ENCODE measurements around the gene ALMS1.

ALMS1 gene

GRCh38 chr2:73561422-73561821 is 175.8 kb downstream of the ALMS1 start:
- Histone ChIP-seq H3K4me3 (ENCODE audit: low read depth in 1 of 2, low read length in 2 of 2) (no peak overlapping the region), H3K9ac (ENCODE audit: low read depth, low read length) (no peak overlapping the region), H3K79me2 (ENCODE audit: insufficient read depth, low read length) (no peaks in the 10 kb centered on the region), H3K36me3 (ENCODE audit: insufficient read depth, low read length) (peaks cover 31% of the 10 kb centered on the region), H2AFZ (ENCODE audit: low read depth, low read length) (no peak overlapping the region), H3K4me2 (ENCODE audit: insufficient read depth, low read length) (no peak overlapping the region), H4K20me1 (ENCODE audit: insufficient read depth, low read length) (no peaks in the 10 kb centered on the region), H3K27me3 (ENCODE audit: insufficient read depth, low read length, poor library complexity) (no peaks in the 10 kb centered on the region), H3K9me3 (ENCODE audit: insufficient read depth, low read length, severe bottlenecking) (no peaks in the 10 kb centered on the region), H3K27ac (ENCODE audit: low read length) (no peak overlapping the region), H3K4me1 (ENCODE audit: insufficient read depth, low read length) (no peaks in the 10 kb centered on the region)
- DNase-seq (no peak), ATAC-seq (ENCODE audit: insufficient read depth, low read depth) (no peak)
- TF ChIP-seq EZH2 (IDR thresholded peaks at IDR 0.05; ENCODE audit: borderline replicate concordance, low read depth, low read length, severe bottlenecking): no peak
- TF ChIP-seq, protein P1, sequence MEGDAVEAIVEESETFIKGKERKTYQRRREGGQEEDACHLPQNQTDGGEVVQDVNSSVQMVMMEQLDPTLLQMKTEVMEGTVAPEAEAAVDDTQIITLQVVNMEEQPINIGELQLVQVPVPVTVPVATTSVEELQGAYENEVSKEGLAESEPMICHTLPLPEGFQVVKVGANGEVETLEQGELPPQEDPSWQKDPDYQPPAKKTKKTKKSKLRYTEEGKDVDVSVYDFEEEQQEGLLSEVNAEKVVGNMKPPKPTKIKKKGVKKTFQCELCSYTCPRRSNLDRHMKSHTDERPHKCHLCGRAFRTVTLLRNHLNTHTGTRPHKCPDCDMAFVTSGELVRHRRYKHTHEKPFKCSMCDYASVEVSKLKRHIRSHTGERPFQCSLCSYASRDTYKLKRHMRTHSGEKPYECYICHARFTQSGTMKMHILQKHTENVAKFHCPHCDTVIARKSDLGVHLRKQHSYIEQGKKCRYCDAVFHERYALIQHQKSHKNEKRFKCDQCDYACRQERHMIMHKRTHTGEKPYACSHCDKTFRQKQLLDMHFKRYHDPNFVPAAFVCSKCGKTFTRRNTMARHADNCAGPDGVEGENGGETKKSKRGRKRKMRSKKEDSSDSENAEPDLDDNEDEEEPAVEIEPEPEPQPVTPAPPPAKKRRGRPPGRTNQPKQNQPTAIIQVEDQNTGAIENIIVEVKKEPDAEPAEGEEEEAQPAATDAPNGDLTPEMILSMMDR (IDR thresholded peaks at IDR 0.05; ENCODE audit: borderline replicate concordance, extremely low read depth, low read length, poor library complexity, severe bottlenecking): no peak

DNA sequence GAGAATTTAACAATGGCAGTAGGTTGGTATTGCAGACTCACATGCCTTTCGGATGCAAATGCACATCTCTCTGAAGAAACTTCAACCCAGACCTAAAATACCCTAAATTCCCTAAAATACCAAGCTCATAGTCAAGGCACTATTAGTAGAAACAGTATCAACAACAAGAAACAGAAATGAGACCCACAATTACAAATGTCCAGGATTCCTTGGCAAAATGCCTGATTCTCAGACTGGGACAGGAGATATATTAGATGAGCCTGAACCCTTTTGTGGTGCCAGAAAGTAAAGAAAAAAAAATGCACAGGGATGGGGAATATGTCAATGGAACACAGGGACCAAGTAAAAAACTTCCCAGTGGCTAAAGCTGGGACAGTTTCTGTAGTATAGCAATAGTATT is 179.3 kb downstream of the ALMS1 start:
- Histone ChIP-seq H3K36me3 (ENCODE audit: insufficient read depth, low read length) (peaks cover 9% of the 10 kb centered on the region; the same call in 1 of the 2 replicates), H3K4me1 (ENCODE audit: insufficient read depth, low read length) (no peaks in the 10 kb centered on the region), H3K79me2 (ENCODE audit: insufficient read depth, low read length) (no peaks in the 10 kb centered on the region), H3K27ac (ENCODE audit: low read length) (no peak overlapping the region), H4K20me1 (ENCODE audit: insufficient read depth, low read length) (no peaks in the 10 kb centered on the region), H3K4me3 (ENCODE audit: low read depth in 1 of 2, low read length in 2 of 2) (no peak overlapping the region), H3K9ac (ENCODE audit: low read depth, low read length) (no peak overlapping the region), H2AFZ (ENCODE audit: low read depth, low read length) (no peak overlapping the region), H3K27me3 (ENCODE audit: insufficient read depth, low read length, poor library complexity) (no peaks in the 10 kb centered on the region), H3K9me3 (ENCODE audit: insufficient read depth, low read length, severe bottlenecking) (no peaks in the 10 kb centered on the region), H3K4me2 (ENCODE audit: insufficient read depth, low read length) (no peak overlapping the region)
- no peak for DNase-seq
- no peak for ATAC-seq (ENCODE audit: insufficient read depth, low read depth)
- TF ChIP-seq, protein P1 (IDR thresholded peaks at IDR 0.05; ENCODE audit: borderline replicate concordance, extremely low read depth, low read length, poor library complexity, severe bottlenecking): no peak
- no peak for TF ChIP-seq EZH2 (IDR thresholded peaks at IDR 0.05; ENCODE audit: borderline replicate concordance, low read depth, low read length, severe bottlenecking)

DNA sequence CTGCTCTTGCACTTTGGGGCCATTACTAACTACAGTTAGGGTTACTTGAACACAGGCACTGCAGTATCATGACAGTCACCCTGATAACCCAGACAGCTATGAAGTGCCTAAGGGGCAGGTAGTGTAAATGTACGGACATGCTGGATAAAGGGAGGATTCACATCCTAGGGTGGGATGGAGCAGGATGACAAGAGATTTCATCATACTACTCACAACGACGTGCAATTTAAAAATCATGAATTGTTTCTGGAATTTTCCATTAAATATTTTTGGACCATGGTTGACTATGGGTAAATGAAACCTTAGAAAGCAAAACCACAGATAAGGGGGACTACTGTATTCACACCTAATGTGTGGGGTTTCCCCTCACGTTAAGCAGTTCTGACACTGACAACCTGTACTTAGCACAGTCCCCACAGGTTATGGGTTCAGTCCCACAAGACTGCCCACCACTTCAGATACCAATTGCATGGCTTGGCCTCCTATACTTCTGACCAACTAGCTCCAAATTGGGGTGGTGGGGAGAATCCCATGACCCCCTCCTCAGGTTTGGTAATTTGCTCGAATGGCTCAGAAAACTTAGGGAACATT is 180.7 kb downstream of the ALMS1 start:
- DNase-seq (no peak), ATAC-seq (ENCODE audit: insufficient read depth, low read depth) (no peak)
- H3K4me2 ChIP-seq (ENCODE audit: insufficient read depth, low read length): no peak overlapping the region
- no peaks in the 10 kb centered on the region for H3K79me2 ChIP-seq (ENCODE audit: insufficient read depth, low read length)
- no peak overlapping the region for H3K27ac ChIP-seq (ENCODE audit: low read length)
- no peaks in the 10 kb centered on the region for H3K9me3 ChIP-seq (ENCODE audit: insufficient read depth, low read length, severe bottlenecking)
- H3K36me3 ChIP-seq (ENCODE audit: insufficient read depth, low read length): no peaks in the 10 kb centered on the region; the same call in 1 of the 2 replicates
- no peaks in the 10 kb centered on the region for H4K20me1 ChIP-seq (ENCODE audit: insufficient read depth, low read length)
- no peak overlapping the region for H3K4me3 ChIP-seq (ENCODE audit: low read depth in 1 of 2, low read length in 2 of 2)
- H2AFZ ChIP-seq (ENCODE audit: low read depth, low read length): no peak overlapping the region
- no peaks in the 10 kb centered on the region for H3K4me1 ChIP-seq (ENCODE audit: insufficient read depth, low read length)
- H3K9ac ChIP-seq (ENCODE audit: low read depth, low read length): no peak overlapping the region
- TF ChIP-seq, protein P1 (IDR thresholded peaks at IDR 0.05; ENCODE audit: borderline replicate concordance, extremely low read depth, low read length, poor library complexity, severe bottlenecking): no peak
- no peak for TF ChIP-seq EZH2 (IDR thresholded peaks at IDR 0.05; ENCODE audit: borderline replicate concordance, low read depth, low read length, severe bottlenecking)
- H3K27me3 ChIP-seq (ENCODE audit: insufficient read depth, low read length, poor library complexity): no peaks in the 10 kb centered on the region
